Smooth muscle cell (in vitro differentiated cells): ENCODE results near the gene PRDM16. TPM values are rescaled to one million over a fixed set of nuclear protein-coding genes. Genes with fewer than 3 reads are reported as not detected.

Experiments used
- DNase-seq: peaks from one replicate; lab custom pipeline; 2025; ENCODE audit not compliant: unreplicated experiment; lab: John Stamatoyannopoulos, UW
- H2AFZ ChIP-seq: fragments of 200-600 bp; sonication (generic); 2 replicates; pipeline ENCODE4 v1.6.0; 2016; ENCODE audit warnings: antibody characterized with exemption, low read depth, mild to moderate bottlenecking
- H3F3A ChIP-seq: fragments of 200-600 bp; sonication (generic); 2 replicates; pipeline ENCODE4 v1.6.0; 2017; ENCODE audit warnings: antibody characterized with exemption, low read depth
- H3K27ac ChIP-seq: fragments of 200-600 bp; sonication (generic); 2 replicates; pipeline ENCODE4 v1.5.1; 2016; ENCODE audit warnings: low read depth, mild to moderate bottlenecking
- H3K27me3 ChIP-seq: fragments of 200-600 bp; sonication (generic); 2 replicates; pipeline ENCODE4 v1.6.1; 2016; ENCODE audit warnings: low read depth, mild to moderate bottlenecking
- H3K36me3 ChIP-seq: fragments of 200-600 bp; sonication (generic); 2 replicates; pipeline ENCODE4 v1.5.1; 2016; ENCODE audit warnings: low read depth
- H3K4me1 ChIP-seq: fragments of 200-600 bp; sonication (generic); 2 replicates; pipeline ENCODE4 v1.5.1; 2016; ENCODE audit warnings: low read depth
- H3K4me2 ChIP-seq: fragments of 200-600 bp; sonication (generic); 2 replicates; pipeline ENCODE4 v1.6.0; 2016; ENCODE audit warnings: mild to moderate bottlenecking
- H3K4me3 ChIP-seq: fragments of 200-600 bp; sonication (generic); 2 replicates; pipeline ENCODE4 v1.5.1; 2016; ENCODE audit warnings: mild to moderate bottlenecking
- H3K79me2 ChIP-seq: fragments of 200-600 bp; sonication (generic); 2 replicates; pipeline ENCODE4 v1.6.0; 2016; ENCODE audit warnings: low read depth, mild to moderate bottlenecking
- H3K9ac ChIP-seq: fragments of 200-600 bp; sonication (generic); 2 replicates; pipeline ENCODE4 v1.6.0; 2016; ENCODE audit warnings: low read depth
- H3K9me3 ChIP-seq: fragments of 200-600 bp; sonication (generic); replicated peaks from 2 replicates; pipeline ENCODE4 v1.5.1; 2016; ENCODE audit warnings: low read depth
- H4K20me1 ChIP-seq: fragments of 200-600 bp; sonication (generic); 2 replicates; pipeline ENCODE4 v1.6.0; 2016; ENCODE audit warnings: low read depth
- WGBS: methylation state at CpG from one replicate; pipeline ENCODE4 v1.1.7; 2016; ENCODE audit warnings: low lambda C conversion rate; 5-methylcytosine and 5-hydroxymethylcytosine counted together
- polyA plus RNA-seq: library from polyadenylated mRNA; unstranded; fragments of >200 nt; fragmentation: Nextera tagmentation; extraction: Ambion mirVana; gene quantifications from 2 replicates; pipeline ENCODE4 v1.2.1, GENCODE V29; 2016
- total RNA-seq: library from RNA; depleted of rRNA; stranded (reverse); fragments of >200 nt; gene quantifications from 2 replicates; pipeline ENCODE4 v1.2.3, GENCODE V29; 2014
- TF ChIP-seq, protein P1 (sequence below): fragments of 200-600 bp; sonication (generic); IDR thresholded peaks from 2 replicates; pipeline ENCODE4 v1.5.1; 2017; ENCODE audit warnings: borderline replicate concordance, mild to moderate bottlenecking, antibody characterized with exemption; ENCODE audit not compliant: insufficient read depth, poor library complexity, severe bottlenecking

The PRDM16 gene
- total and polyA plus RNA-seq, 2 experiments from 2014 or later: 0.72 to 1.3 TPM

DNA sequence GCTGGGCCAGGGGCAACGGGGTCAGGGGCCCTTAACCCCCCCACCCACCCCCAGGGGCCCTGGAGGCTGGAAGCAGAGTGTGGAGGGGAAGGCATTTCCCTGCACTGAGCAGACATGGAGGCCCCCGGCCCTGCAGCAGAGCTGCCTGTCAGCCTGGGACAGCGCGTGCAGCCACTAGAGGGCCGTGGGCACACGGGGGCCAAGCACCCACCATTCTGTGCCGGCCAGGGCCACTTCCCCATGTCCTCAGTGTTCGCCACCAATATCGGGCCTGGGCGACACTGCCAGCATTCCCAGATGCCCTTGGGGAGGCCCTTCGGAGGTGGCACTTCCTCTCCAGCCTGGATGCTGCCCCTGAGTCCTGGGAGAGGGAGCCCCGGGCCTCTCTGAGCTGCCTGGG lies 362.3 kb downstream of the PRDM16 start:
- no peaks in the 10 kb centered on the region for H3K4me1 ChIP-seq
- H3K9ac ChIP-seq: no peak overlapping the region
- H3K36me3 ChIP-seq: no peaks in the 10 kb centered on the region
- 55% methylated on average over 12 of the region's 12 CpGs for whole genome bisulfite sequencing
- no peak overlapping the region for H3K4me2 ChIP-seq
- H4K20me1 ChIP-seq: no peaks in the 10 kb centered on the region
- no peaks in the 10 kb centered on the region for H3F3A ChIP-seq
- no peak overlapping the region for H3K27ac ChIP-seq
- TF ChIP-seq, protein P1, sequence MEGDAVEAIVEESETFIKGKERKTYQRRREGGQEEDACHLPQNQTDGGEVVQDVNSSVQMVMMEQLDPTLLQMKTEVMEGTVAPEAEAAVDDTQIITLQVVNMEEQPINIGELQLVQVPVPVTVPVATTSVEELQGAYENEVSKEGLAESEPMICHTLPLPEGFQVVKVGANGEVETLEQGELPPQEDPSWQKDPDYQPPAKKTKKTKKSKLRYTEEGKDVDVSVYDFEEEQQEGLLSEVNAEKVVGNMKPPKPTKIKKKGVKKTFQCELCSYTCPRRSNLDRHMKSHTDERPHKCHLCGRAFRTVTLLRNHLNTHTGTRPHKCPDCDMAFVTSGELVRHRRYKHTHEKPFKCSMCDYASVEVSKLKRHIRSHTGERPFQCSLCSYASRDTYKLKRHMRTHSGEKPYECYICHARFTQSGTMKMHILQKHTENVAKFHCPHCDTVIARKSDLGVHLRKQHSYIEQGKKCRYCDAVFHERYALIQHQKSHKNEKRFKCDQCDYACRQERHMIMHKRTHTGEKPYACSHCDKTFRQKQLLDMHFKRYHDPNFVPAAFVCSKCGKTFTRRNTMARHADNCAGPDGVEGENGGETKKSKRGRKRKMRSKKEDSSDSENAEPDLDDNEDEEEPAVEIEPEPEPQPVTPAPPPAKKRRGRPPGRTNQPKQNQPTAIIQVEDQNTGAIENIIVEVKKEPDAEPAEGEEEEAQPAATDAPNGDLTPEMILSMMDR: peak; percentile 27
- H2AFZ ChIP-seq: no peak overlapping the region
- no peak overlapping the region for H3K4me3 ChIP-seq
- H3K79me2 ChIP-seq: no peaks in the 10 kb centered on the region
- no peaks in the 10 kb centered on the region for H3K27me3 ChIP-seq
- DNase-seq: no peak
- H3K9me3 ChIP-seq: no peaks in the 10 kb centered on the region

DNA sequence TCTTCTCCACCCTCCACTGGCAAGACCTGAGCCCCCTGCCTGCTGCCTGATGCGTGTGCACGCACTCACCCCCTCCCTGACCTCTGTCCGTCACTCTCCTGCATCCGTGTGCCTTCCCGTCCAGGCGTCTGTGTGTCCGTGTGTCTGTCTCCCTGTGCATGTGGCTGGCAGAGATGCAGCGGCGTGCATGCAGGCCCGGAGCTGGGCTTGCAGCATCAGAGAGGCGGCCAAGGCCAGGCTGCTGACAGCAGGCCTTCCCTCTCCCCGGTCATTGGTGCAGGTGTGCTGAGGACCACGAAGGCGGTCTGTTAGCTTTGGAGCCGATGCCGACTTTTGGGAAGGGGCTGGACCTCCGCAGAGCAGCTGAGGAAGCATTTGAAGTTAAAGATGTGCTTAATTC lies 362.7 kb downstream of the PRDM16 start:
- Histone ChIP-seq H3K27ac (no peak overlapping the region), H3K27me3 (no peaks in the 10 kb centered on the region), H3K9ac (no peak overlapping the region), H3F3A (no peaks in the 10 kb centered on the region), H3K4me3 (no peak overlapping the region), H3K79me2 (no peaks in the 10 kb centered on the region), H3K4me2 (no peak overlapping the region), H4K20me1 (no peaks in the 10 kb centered on the region), H3K4me1 (no peaks in the 10 kb centered on the region), H2AFZ (no peak overlapping the region), H3K36me3 (no peaks in the 10 kb centered on the region), H3K9me3 (no peaks in the 10 kb centered on the region)
- no peak for DNase-seq
- WGBS: 90% methylated on average over 17 of the region's 17 CpGs
- TF ChIP-seq, protein P1: no peak

DNA sequence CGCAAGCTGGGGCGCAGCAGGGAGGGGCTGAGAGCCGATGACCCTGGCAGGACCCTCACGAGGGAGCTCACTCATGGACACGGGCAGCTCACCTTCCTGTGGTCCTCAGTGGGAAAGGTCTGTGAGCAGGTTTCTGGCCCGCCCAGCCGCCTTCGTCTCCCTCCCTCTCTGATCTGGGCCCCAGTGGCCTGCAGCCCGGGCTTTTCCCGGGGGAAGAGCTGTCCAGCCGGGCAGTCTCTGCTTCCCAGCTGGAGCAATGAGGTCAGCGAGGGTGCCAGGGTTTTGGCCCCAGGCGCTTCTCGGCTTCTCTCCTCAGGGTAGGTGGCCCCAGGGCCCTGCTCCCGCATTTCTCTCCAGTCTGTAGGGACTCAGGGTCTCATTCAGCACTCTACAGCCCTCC lies 363.3 kb downstream of the PRDM16 start:
- Histone ChIP-seq H3K27ac (no peak overlapping the region), H3K36me3 (no peaks in the 10 kb centered on the region), H3K27me3 (no peaks in the 10 kb centered on the region), H3K9ac (no peak overlapping the region), H3F3A (no peaks in the 10 kb centered on the region), H3K4me1 (no peaks in the 10 kb centered on the region), H3K9me3 (no peaks in the 10 kb centered on the region), H2AFZ (no peak overlapping the region), H3K4me3 (no peak overlapping the region), H3K4me2 (no peak overlapping the region), H3K79me2 (no peaks in the 10 kb centered on the region), H4K20me1 (no peaks in the 10 kb centered on the region)
- TF ChIP-seq, protein P1: no peak
- WGBS: 82% methylated on average over 15 of the region's 15 CpGs
- no peak for DNase-seq

DNA sequence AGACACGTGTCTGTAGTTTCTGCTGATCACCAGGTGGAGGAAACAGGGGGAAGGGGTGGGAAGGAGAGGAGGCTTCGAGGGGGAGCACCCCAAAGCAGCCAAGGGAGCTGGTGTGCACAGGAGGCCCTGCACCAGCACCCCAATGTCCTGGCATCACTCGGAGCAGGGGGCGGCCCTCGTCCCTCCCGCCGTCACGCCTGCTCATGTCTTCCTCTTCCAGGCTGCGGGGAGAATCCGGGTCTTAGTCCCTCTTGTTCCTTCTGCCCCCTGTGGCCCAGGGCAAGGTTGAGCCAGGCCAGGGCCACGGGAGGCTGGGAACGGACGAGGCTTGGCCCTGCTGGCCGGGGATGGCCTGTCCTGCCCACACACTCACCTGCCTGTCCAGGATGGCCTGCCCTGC lies 364.1 kb downstream of the PRDM16 start:
- no peaks in the 10 kb centered on the region for H3K27me3 ChIP-seq
- no peak overlapping the region for H2AFZ ChIP-seq
- H3K36me3 ChIP-seq: no peaks in the 10 kb centered on the region
- no peak for DNase-seq
- TF ChIP-seq, protein P1: no peak
- H3K4me2 ChIP-seq: no peak overlapping the region
- no peaks in the 10 kb centered on the region for H3F3A ChIP-seq
- H3K4me1 ChIP-seq: no peaks in the 10 kb centered on the region
- WGBS: 91% methylated on average over 14 of the region's 14 CpGs
- H3K79me2 ChIP-seq: no peaks in the 10 kb centered on the region
- no peak overlapping the region for H3K27ac ChIP-seq
- H3K9me3 ChIP-seq: no peaks in the 10 kb centered on the region
- H3K9ac ChIP-seq: no peak overlapping the region
- no peaks in the 10 kb centered on the region for H4K20me1 ChIP-seq
- H3K4me3 ChIP-seq: no peak overlapping the region
